CD4-positive, alpha-beta T cell treated with Interleukin-21 for 1 hour (primary cell): Measurements from ENCODE around the gene SSBP2.

ENCODE experiments used
- DNase-seq: peaks from one replicate; pipeline ENCODE4 v3.0.0-alpha.2; 2020

Gene SSBP2

DNA sequence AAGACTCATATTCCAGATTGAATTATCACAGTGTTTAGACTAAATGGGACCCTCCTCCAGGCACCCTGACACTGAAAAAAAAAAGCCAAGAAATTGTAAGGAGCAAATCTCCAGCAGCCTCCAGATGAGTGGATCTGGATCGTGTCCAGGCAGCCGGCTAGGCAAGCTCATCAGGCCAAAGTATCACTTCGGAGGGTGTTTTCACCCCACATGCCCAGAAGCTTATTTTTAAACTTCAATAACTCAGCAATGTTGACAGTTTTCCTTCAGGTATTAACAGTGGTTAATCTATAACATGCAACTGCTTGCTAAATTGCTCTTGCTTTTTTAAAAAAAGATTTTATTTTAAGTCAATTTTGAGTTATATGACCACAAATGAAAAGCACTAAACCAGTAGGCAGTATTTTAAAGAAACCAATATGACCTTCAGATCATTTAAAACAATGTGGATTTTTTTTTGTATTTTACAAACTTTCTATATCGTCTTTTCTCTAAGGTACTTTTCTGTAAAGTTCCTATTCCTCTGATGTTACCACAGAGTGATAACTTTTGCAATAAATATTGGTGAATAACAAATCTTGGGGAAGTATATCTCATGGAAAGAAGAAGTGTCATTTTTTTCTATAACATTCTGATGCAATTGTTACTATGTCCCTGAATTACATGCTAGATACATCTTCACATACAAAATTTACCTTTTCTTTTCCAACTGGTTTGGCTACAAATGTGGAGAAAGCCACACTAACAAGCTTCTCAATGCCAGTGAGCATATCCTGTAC lies 387.6 kb downstream of the SSBP2 start:
- DNase-seq, result no peak
